Measurements from ENCODE around the gene PBXIP1. TPM values are rescaled to one million over a fixed set of nuclear protein-coding genes. Genes with fewer than 3 reads are reported as not detected.

PBXIP1 gene
- total RNA-seq, 4 donors from 2014 or later: 66.6 to 117 (median 109) TPM

- H3K4me1 ChIP-seq: peaks cover 0 to 39% (median 10%) of the 10 kb centered on the region in 4 donors
- peak overlapping the region in 1 of 4 donors; percentile 38 for H3K4me3 ChIP-seq
- no peaks in the 10 kb centered on the region for H3K27me3 ChIP-seq
- H3K36me3 ChIP-seq: peaks cover 0 to 54% (median 0%) of the 10 kb centered on the region in 3 donors
- DNase-seq: peak in 1 of 3 donors; percentile 28
- TF ChIP-seq POLR2A (IDR thresholded peaks at IDR 0.05) (no peak), CTCF (IDR thresholded peaks at IDR 0.05) (no peak)
- H3K27ac ChIP-seq: peak overlapping the region; percentile 0 to 99 (median 44)
- no peaks in the 10 kb centered on the region for H3K9me3 ChIP-seq
Observed at GRCh38 chr1:154969246-154969645, 13.3 kb upstream of the PBXIP1 start.

- Histone ChIP-seq H3K9me3 (no peaks in the 10 kb centered on the region), H3K36me3 (peaks cover 0 to 59% (median 0%) of the 10 kb centered on the region in 3 donors), H3K4me1 (peaks cover 0 to 39% (median 10%) of the 10 kb centered on the region in 4 donors), H3K27ac (peak overlapping the region in 2 of 4 donors; percentile 0 to 24), H3K27me3 (no peaks in the 10 kb centered on the region), H3K4me3 (no peak overlapping the region)
- peak in 1 of 3 donors; percentile 24 for DNase-seq
- no peak for TF ChIP-seq POLR2A (IDR thresholded peaks at IDR 0.05)
- no peak for TF ChIP-seq CTCF (IDR thresholded peaks at IDR 0.05)
Observed at GRCh38 chr1:154968731-154969130, 12.8 kb upstream of the PBXIP1 start.

DNA sequence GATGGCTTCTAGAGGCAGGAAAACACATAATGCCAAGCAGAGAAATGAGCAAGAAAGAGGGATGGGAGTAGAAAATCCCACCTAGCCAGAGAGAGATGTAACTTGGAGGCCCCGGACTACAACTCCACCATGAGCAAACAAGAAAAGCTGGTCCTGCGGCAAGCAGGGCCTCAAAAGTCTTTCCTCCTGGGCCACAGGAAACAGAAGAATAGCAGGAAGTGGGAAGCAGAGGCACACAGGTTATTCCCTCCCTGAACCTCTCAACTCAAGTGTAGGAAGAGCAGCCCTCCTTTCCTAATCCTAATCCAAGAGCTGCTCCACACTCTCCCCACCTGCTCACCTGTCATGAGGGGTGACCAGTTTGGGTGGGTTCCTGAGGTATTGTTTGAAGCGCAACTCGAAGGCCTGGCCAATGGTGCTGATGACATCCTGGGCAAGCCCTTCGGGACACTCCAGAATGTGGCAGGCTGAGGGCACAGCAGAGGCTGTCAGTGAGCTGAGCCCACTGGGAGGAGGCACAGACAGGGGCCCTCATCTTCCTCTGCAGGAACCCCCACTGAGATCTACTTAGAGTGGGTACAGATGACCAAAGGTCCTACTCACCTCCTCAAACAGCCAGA is 11.5 kb upstream of the PBXIP1 start:
- Histone ChIP-seq H3K4me3 (no peak overlapping the region), H3K27me3 (no peaks in the 10 kb centered on the region), H3K4me1 (peaks cover 0 to 43% (median 11%) of the 10 kb centered on the region in 4 donors), H3K27ac (peak overlapping the region in 1 of 4 donors; percentile 35), H3K9me3 (no peaks in the 10 kb centered on the region), H3K36me3 (peaks cover 0 to 69% (median 0%) of the 10 kb centered on the region in 3 donors)
- TF ChIP-seq POLR2A (IDR thresholded peaks at IDR 0.05) (no peak), CTCF (IDR thresholded peaks at IDR 0.05) (no peak)
- DNase-seq: no peak

- Histone ChIP-seq H3K27me3 (no peaks in the 10 kb centered on the region), H3K9me3 (no peaks in the 10 kb centered on the region), H3K36me3 (peaks cover 0 to 69% (median 0%) of the 10 kb centered on the region in 3 donors), H3K4me1 (peaks cover 0 to 32% (median 10%) of the 10 kb centered on the region in 4 donors), H3K27ac (peak overlapping the region in 1 of 4 donors; percentile 10), H3K4me3 (no peak overlapping the region)
- TF ChIP-seq POLR2A (IDR thresholded peaks at IDR 0.05) (no peak), CTCF (IDR thresholded peaks at IDR 0.05) (no peak)
- DNase-seq: no peak
Observed at GRCh38 chr1:154966111-154966510, 10.2 kb upstream of the PBXIP1 start.

DNA sequence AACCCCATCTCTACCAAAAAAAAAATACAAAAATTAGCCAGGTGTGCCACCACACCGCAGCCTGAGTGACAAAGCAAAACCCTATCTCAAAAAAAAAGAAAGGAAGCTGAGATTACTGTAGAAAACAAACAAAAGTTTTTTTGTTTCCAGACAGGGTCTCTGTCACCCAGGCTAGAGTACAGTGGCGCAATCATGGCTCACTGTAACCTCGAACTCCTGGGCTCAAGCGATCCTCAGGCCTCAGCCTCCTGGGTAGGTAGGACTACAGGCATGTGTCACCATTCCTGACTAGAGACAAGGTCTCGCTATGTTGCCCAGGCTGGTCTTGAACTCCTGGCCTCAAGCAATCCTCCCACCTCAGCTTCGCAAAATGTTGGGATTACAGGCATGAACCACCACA is 8.5 kb upstream of the PBXIP1 start:
- Histone ChIP-seq H3K27ac (no peak overlapping the region), H3K9me3 (no peaks in the 10 kb centered on the region), H3K4me1 (peaks cover 0 to 22% (median 6%) of the 10 kb centered on the region in 4 donors), H3K4me3 (no peak overlapping the region), H3K27me3 (no peaks in the 10 kb centered on the region), H3K36me3 (peaks cover 0 to 69% (median 0%) of the 10 kb centered on the region in 3 donors)
- TF ChIP-seq POLR2A (IDR thresholded peaks at IDR 0.05) (no peak), CTCF (IDR thresholded peaks at IDR 0.05) (no peak)
- no peak for DNase-seq
